ENCODE results near the gene ZNF853.

- TF ChIP-seq, protein P1, sequence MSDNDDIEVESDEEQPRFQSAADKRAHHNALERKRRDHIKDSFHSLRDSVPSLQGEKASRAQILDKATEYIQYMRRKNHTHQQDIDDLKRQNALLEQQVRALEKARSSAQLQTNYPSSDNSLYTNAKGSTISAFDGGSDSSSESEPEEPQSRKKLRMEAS (IDR thresholded peaks at IDR 0.05; ENCODE audit: insufficient read depth, insufficient read length) = no peak
- TF ChIP-seq, protein P2, sequence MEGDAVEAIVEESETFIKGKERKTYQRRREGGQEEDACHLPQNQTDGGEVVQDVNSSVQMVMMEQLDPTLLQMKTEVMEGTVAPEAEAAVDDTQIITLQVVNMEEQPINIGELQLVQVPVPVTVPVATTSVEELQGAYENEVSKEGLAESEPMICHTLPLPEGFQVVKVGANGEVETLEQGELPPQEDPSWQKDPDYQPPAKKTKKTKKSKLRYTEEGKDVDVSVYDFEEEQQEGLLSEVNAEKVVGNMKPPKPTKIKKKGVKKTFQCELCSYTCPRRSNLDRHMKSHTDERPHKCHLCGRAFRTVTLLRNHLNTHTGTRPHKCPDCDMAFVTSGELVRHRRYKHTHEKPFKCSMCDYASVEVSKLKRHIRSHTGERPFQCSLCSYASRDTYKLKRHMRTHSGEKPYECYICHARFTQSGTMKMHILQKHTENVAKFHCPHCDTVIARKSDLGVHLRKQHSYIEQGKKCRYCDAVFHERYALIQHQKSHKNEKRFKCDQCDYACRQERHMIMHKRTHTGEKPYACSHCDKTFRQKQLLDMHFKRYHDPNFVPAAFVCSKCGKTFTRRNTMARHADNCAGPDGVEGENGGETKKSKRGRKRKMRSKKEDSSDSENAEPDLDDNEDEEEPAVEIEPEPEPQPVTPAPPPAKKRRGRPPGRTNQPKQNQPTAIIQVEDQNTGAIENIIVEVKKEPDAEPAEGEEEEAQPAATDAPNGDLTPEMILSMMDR (IDR thresholded peaks at IDR 0.05; ENCODE audit: extremely low read depth in 1 of 2, insufficient read depth in 1 of 2, low read depth in 1 of 2, low read length in 2 of 2) = no peak
These were observed 31.7 kb downstream of the ZNF853 start for GRCh38 chr7:6647080-6647479.
